GM21367 (cell line): Measurements from ENCODE around the gene MMAB.
"Not testable (repeated sequence)": the region's sequence is repeated elsewhere in the genome, so short reads cannot be mapped to it uniquely, and the experiment has no call there.

Experiments
- ATAC-seq: cut with Tn5 transposase; IDR thresholded peaks from one replicate; pipeline ENCODE4 v1.9.1; 2021; ENCODE audit not compliant: unreplicated experiment

The MMAB gene

DNA sequence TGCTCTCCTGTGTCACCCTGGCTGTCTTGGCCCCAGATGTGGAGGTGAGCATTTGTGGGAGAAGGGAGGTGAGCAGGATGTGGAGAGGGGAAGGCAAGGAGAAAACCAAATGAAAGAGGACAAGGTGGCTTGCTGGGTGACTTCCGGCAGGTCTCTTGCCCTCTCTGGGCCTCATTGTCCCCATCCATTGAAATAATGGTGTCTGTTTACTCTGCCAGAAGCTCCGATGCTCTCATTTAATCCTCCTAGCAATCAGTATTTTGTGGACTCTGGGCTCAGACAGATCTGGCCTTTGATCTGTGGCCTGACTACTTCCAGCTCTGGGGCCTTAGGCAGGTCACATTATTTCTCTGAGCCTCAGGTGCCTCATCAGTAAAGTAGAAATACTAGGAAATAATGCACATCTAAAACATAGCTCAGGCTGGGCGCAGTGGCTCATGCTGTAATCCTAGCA, 30.9 kb upstream of the MMAB start:
- ATAC-seq, result no peak

DNA sequence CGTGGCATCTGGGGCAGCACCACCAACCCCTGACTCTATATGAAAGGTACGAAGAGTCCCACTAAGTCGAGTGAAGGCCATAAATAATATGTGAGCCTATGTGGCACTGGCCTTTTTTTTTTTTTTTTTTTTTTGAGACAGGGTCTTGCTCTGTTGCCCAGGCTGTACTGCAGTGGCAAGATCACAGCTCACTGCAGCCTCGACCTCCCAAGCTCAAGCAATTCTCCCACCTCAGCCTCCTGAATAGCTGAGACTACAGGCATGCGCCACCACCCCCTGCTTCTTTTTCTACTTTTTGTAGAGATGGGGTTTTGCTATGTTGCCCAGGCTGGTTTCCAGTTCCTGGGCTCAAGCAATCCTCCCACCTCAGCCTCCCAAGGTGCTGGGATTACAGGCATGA, 28.8 kb upstream of the MMAB start:
- not testable (repeated sequence) for ATAC-seq

DNA sequence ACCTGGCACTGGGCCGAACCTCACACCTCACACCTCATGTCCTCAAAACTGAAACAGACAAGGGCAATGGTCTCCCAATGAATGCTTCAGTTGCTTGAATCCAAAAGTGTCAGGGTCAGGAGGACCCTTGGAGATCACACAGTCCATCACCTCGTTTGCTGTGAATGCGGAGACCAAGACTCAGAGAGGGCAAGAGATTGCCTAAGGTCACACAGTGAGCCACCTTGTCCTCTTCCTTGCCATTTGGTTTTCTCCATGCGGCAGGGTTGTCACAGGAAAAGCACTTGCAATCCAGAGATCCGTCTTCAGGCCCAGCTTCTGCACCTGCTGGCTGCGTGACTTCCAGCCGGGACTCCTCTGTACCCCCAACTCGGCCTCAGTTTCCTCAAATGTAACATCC, 28.3 kb upstream of the MMAB start:
- no peak for ATAC-seq

DNA sequence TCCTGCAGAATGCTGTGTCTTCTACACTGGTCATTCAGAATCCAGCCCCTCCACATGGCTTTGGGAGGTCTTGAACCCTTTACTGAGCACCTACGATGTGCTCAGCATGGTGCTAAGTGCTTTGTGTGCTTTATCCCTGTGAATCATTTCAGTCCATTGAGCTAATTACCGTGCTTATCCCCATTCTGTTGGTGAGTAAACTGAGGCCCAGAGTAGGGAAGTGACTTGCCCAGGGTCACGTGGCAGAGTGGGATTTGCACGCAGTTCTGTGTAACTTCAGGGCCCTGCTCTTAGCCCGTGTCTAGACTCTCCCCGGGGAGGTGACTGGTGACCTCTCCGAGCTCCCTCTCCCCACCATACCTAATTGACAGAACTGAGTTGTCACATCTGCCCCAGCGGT, 27.7 kb upstream of the MMAB start:
- ATAC-seq, result no peak

DNA sequence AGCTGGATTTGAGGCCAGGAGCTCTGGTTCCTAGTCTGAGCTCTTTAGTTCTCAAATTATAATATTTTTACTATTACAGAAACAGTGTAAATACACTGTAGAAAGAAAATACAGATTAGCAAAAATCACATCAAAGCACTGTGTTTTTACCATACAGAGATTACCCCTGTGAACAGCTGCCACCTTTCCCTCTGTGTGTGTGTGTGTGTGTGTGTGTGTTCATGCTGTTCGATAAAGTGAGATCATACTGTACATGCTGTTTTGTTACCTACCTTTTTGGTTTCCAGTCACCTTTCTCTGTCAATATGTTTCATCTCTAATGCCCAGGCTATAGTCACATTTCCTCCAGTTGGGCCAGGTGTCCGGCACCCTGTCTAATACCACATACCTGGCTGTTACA, 27.2 kb upstream of the MMAB start:
- no peak for ATAC-seq

DNA sequence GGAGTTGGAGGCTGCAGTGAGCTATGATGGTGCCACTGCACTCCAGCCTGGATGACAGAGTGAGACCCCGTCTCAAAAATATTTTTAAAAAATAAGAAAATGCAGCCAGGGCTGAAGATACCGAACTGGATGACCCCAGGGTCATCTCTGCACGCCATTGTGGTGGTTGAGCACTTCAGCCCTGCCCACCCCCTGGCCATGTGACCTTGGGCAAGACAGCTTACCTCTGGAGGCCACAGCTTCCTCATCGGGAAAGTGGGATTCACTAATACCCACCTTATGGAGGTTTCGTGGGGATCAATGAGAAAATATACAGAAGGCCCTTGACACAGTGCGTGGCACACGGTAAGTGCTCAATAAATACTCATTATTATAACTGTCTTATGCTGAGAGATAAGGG, 25.8 kb upstream of the MMAB start:
- ATAC-seq, result no peak

DNA sequence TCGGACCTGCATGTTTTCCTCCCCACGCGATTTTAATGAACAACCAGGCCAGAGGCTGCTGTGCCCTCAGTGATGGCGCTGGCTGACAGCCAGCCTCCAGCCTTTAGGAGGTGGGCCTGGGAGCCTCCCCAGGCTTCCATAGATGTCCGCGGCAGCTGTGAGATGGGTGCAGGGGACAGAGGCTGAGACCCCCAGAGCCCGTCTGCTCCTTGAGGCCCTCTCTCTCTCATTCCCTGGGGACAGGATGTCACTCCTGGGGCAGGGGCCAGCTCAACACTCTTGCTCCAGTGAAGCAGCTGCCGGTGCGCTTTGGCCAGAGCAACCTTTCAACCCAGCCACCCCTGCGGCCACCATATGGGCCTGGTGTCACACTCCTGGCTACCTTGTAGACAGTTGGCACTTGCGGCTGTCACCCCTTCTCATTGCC, 25.1 kb upstream of the MMAB start:
- ATAC-seq, result no peak

DNA sequence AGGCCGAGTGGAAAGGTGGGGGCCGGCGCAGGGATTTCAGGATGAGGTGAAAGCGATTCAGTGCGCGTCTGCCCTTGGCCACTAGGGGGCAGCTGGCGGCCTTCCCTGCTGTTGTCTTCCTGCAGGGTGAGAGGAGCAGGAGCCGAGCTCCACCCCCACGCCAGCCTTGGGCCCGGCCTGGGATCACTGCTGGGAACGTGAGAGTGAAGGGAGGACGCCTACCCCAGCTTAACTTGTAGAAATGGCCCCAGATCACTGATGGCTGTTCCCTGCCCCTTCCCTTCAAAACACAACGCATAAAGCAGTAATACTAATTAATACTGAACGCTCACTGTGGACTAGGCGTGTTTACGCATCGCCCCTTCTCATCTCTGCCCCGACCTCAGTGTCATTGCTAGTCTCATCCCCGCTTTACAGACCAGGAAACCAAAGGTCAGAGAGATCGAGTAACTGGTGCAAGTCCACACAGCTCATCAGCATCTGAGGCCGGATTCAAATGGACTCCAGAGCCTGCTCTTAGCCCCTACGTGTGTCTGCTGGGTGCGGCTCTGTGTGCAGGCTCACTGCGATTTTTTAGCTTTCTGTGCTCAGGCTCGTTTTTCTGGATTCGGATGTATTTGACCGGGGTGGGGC, 24.6 kb upstream of the MMAB start:
- ATAC-seq, result no peak

DNA sequence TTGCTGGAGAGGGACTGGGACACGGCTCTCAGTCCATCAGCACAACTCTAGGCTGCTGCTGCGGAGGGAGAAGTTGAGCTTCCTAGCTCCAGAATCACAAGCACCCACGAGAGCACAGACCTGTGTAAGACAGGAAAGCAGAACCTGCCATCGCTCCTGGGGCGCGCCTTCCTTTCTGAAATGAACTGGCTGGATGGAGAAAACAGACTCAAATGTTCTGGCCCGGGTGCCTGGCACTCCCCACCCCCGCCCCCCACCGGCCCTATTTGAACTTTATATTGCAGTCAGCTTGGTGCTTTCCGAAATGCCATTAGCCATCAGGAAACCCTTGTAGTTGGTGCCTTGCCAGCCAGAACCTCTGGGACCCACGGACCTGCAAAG, 24.1 kb upstream of the MMAB start:
- no peak for ATAC-seq

DNA sequence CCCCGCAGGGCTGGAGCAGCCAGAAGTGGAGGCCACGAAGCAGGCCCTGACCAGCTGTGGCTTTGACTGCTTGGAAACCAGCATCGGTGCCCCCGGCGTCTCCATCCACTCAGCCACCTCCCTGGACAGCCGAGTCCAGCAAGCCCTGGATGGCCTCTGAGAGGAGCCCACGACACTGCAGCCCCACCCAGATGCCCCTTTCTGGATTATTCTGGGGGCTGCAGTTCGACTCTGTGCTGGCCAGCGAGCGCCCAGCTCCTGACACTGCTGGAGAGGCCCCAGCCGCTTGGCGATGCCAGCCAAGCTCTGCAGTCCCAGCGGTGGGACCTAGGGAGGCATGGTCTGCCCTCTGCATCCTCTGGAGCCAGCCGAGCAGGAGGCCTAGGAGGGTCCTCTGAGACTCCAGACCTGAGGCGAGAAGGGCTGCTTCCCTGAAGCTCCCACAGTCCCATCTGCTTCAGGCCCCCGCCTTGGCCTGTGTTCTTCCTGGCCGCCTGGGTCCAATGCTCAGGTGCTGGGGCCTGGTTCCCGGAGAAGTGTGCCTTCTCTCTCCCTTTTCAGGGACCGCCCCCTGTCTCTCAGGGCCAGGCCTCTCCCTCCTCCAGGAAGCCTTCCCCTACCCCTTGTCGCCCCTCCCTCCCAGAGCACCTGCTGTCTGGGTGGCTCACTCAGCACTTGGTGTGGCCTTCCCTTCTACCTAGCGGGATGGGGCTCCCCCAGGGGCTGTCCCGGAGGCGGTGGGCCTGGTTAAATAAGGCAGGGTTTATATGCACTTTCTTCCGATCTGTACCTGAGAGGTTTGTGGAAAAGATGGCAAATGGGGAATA, 23.3 kb upstream of the MMAB start:
- ATAC-seq, result no peak

DNA sequence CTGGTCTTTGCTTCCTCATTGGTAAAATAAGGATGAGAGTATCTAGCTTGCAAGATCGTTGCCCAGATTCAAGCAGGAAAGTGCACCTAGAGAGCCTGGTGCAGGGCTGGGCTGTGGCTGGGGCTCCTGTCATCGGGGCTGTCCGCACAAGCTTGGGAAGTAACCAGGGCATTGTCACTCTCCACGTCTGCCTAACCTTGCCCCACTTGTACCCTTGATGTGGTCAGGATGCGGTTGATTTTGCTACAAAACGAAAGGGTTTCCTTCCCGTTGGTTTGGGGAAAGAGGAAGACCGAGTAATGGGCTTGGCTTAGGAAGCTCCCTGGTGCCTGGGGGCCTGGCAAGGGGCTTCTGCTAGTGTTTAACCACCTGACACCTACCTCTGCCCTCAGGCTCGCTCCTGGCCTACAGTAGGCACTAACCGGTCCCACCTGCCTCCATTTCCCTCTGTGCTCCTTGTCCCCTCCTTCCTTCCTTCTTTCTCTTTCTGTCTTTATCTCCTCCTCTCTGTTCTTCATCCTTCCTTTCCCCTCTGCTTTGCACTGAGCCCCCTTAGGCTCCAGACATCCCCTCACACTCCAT, 22.1 kb upstream of the MMAB start:
- no peak for ATAC-seq

DNA sequence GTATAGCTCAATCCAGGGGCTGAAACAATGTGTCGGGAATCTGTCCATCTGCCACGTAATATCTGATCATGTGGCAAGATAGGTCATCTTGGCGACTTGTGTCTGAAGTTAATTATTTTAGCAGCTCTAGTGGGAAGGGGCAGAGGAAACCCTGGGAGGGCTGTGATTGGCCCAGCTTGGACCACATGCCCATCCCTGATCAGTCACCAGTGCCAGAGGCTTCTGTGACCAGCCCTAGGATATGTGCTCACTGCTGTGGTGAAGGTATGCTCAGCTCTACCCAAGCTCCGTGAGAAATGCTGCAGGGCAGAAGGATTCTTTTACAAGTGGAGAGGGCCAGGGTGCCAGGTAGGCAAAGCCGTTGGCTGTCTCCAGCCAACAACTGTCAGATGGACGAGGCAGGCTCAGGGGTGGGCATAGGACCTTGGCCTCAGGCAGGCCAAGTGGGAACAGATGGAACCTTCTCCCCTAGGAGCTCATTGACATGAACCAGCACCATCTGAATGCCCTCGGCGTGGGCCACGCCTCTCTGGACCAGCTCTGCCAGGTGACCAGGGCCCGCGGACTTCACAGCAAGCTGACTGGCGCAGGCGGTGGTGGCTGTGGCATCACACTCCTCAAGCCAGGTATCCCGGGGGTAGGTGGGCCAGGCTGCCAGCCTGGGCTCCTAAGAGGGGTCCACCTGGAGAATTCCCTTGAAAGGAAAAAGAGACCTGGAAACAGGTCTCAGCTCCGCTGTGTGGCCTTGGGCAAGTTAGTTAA, 21.4 kb upstream of the MMAB start:
- no peak for ATAC-seq

DNA sequence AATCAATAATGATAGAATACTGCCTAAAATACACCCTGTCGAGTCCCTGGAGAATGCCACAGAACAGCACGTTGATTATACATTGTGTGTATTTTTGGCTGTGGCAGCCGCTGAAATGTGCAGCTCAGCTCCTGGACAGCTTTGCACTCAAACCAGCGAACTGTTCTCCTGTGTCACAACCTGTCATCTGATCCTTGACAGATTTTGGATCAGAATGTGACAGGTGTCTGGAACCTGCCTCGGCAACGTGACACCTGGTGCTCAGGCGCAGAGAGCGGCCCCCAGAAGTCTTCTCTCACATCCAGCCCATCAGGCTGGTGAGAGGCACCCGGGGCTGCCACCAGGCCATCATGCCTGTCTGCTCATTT, 19.6 kb upstream of the MMAB start:
- no peak for ATAC-seq

DNA sequence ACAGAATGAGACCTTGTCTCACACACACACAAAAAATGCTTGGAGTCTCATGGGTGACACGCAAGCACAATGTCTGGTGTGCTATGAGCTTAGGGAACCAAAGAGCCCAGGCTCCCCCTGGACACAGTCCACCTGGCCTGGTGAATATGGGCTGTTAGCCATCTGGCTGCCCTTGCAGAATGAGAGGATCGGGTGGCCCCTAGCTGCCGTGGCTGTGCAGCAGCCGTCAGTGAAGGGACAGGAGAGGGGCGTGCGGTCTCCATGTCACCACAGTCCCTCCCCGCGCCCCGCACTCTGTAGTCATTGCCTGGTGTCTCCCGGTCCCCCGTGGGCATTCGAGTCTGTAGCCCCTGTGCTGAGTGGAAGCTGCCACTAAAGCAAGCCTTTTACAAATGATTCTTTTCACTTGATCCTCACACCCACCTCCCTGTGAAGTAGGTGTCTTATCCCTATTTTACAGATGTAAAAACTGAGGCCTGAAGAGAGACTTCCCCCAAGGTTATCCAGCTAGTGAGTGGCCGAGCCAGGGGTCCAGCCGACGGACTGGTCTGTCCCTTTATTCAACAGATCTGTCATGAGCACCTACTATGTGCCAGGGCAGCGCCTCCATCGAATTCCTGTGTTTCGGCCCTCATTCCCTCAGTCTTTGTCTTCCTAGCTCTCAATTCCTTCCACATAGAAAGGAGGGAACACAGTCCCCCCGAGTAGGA, 19.0 kb upstream of the MMAB start:
- ATAC-seq, result no peak

DNA sequence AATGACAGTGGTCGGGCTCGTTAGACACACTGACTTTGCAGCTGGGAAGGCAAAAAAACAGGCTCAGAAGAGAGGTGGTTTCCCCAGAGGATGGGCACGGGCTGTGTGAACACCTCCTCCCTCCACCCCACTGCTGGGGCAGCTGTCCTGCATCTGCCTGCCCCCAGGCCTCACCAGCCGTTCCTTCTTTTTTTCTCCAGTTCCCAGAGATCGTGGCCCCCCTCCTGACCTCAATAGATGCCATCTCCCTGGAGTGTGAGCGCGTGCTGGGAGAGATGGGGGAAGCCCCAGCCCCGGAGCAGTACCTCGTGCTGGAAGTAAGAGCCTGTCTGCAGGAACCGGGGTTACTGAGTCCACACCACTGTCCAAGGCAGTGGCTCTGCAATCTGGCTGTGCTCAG, 17.7 kb upstream of the MMAB start:
- ATAC-seq, result no peak

DNA sequence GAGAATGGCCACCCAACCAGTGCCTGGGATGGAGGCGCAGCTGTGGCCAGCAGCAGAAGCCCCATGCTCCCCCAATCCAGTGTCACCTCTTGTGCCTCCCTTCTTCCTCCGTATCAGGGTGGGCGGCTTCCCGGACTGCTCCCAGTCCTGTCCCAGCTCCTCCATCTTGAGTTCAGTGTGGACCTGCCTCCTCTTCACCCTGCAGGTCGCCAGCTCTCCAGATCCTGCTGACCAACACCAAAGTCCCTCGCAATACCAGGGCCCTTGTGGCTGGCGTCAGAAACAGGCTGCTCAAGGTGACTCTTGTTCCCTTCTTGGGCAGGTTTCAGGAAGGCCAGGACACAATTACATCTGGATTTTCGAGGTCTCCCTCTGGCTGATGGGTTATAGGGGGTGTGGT, 17.3 kb upstream of the MMAB start:
- no peak for ATAC-seq

DNA sequence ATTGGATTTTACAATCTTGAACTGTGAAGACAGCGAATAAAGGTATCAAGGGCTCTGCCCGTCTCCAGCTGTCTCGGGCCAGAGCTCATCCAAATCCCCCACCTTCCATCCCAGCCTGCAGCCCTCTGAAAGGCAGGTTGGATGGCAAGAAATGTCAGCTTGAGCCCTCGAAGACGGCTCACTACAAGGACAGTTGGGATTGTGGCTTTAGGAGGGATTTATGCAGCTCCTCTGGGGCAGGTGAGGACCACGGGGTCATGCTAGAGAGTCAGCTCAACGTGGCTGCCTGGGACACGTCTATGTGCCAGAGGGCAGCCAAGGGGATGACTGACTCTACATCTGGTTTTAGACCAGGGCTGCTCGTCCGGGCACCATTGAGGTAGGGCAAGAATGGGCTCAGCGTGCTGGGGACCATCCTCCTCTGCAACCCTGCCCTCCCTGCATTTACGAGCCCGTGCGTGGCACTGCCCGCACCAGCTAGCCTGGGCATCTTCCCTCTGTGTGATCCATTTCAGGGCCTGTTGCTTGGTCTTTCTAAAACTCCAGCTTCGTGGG, 16.5 kb upstream of the MMAB start:
- no peak for ATAC-seq

DNA sequence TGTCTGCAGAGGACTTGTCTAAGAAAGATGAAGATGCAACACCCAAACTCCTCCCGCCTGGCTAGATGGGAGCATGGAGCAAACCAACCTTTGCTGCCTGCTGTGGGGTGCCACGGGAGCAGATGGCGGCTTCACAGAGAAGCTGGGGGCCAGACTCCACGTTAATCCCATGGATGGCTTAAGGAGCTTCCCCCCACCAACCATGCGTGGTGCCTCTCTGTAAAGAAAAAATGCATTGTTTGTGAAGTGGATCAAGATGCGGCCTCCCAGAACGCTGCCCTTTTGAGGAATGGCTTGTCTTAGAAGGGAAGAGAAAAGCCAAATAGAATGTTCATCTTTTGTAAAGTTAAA, 15.9 kb upstream of the MMAB start:
- no peak for ATAC-seq

DNA sequence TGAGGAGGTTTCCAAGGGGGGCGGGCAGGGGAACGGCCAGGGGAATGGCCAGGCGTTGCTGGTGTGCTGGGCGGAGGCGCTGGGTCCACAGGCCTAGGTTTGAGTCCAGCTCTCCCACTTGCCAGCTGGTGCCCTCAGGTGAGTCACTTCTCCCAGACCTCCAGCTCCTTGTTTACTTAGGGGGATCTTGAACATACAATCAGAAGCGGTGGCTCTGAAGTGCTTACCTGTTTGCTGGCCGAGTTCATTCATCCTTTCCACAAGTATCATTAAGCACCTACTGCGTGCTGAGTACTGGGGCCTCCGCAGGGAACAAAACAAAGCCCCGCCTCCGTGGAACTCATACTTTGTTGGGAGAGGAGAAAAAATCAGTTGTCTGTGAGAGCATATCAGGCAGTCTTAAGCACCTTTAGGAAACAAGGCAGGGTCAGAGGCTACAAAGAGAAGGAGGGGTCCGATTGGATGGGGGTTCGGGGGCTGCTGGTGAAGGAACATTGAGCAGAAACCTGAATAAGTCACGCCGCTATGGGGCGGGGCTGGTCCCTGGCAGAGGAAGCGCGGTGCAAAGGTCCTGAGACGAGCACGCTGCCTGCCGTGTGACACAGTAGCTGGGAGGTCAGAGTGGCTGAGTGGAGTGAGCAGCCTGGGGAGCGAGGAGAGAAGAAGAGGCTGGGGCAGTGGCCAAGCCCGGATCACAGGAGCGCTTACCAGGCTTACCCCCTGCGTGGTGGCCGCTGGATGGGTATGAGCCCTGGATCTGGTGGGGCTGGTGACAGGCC, 15.3 kb upstream of the MMAB start:
- no peak for ATAC-seq

DNA sequence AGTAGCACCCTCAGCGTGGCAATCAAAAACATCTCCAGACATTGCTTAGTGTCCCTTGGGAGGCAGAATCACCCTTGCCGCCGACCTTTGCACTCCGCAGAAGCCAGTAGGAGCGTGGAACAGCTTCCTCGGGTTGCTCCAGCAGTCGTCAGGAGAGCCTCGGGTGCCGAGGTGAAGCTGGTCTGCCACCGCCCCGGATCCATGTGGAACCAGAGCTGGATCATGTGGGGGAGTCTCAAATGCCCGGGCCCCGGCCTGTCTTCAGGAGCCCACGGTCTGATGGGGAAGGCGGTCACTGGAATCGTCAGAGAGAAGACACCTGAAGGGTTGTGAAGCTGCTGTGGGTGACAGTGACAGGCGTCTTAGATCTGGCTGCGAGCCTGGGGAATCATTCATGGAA, 14.6 kb upstream of the MMAB start:
- ATAC-seq, result no peak
